ENCODE data around the gene ICAM3.
"Not testable (repeated sequence)": the region's sequence is repeated elsewhere in the genome, so short reads cannot be mapped to it uniquely, and the experiment has no call there.

Gene ICAM3

DNA sequence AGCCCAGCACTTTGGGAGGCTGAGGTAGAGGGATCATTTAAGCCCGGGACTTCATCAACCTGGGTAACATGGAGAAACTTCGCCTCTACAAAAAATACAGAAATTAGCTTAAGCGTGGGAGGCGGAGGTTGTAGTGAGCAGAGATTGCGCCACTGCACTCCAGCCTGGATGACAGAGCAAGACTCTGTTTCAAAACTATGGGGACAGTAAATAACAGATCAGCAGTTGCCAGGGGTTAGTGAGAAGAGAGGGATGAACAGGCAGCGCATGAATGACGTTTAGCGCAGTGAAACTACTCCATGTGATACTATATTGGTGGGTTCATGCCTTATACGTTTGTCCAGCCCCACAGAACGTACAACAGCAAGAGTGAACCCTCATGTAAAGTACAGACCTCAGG is 7.1 kb upstream of the ICAM3 start:
- peak; percentile 88 for DNase-seq

GRCh38 chr19:10344780-10345179 is 5.4 kb upstream of the ICAM3 start:
- no peak for DNase-seq

DNA sequence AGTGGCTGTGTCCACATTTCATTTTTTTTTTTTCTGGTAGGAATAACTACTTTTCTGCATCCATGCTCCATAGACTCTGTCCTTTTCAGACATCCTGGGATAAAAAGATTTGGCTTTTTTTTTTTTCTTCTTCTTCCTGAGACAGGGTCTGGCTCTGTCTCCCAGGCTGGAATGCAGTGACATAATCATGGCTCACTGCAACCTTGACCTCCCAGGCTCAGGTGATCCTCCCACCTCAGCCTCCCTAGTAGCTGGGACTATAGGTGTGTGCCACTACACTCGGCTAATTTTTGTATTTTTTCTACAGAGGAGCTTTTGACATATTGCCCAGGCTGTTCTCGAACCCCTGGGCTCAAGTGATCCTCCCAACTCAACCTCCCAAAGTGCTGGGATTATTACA is 4.1 kb upstream of the ICAM3 start:
- DNase-seq: no peak

GRCh38 chr19:10339977-10340376 is 553 bp upstream of the ICAM3 start:
- DNase-seq: no peak

- no peak for DNase-seq
These were observed 484 bp downstream of the ICAM3 start for GRCh38 chr19:10338940-10339339.

DNA sequence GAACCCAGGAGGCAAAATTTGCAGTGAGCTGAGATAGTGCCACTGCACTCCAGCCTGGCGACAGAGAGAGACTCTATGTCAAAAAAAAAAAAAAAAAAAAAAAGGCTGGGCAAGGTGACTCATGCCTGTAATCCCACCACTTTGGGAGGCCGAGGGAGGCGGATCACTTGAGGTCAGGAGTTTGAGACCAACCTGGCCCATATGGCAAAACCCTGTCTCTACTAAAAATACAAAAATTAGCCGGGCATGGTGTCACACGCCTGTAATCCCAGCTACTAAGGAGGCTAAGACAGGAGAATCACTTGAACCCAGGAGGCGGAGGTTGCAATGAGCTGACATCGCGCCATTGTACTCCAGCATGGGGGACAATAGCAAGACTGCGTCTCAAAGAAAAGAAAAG is 2.7 kb downstream of the ICAM3 start:
- not testable (repeated sequence) for DNase-seq

DNA sequence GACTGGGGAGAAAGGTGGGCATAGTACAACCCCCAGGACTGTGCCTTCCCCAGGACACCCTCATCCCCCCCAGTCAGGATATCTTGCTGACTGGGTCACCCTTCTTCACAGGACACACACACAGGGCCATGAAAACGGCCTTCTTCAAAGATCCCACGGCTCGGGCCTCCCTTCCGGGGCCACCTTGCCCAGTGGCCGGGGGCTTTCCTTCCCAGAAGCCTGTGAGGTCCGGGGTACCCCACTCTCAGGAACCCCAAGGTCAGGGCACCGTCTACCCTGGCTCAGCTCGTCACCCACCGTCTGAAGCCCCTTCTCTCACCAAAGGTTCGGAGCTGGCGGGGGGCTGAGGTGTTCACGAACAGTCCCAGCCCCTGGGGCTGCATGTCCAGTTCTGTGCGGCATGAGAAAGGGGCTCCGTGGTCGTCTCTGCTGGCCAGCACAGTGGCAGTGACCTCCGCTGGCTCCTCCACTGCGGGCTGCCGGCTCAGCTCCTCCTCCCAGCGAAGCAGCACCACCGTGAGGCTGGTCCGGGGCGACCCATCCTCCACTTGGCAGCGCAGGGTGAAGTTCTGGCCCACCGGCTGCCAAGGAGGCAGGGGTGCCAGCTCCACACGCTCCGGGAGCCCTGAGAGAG is 4.0 kb downstream of the ICAM3 start:
- DNase-seq: no peak

GRCh38 chr19:10334588-10335351 is 4.7 kb downstream of the ICAM3 start:
- DNase-seq: peak; percentile 54

GRCh38 chr19:10333758-10334587 is 5.5 kb downstream of the ICAM3 start:
- DNase-seq: no peak

- DNase-seq: peak; percentile 99
These were observed 6.3 kb downstream of the ICAM3 start, which contains the start of gene RAVER1 for GRCh38 chr19:10332965-10333757. RAVER1 (minus strand) TSS chr19:10333529; CDS start chr19:10333507, 22 bp downstream.

- no peak for DNase-seq
These were observed 7.1 kb downstream of the ICAM3 start for GRCh38 chr19:10332158-10332964.

- no peak for DNase-seq
These were observed 9.9 kb downstream of the ICAM3 start for GRCh38 chr19:10329555-10329954.

- no peak for DNase-seq
These were observed 10.6 kb downstream of the ICAM3 start for GRCh38 chr19:10328558-10329429.

- no peak for DNase-seq
These were observed 11.6 kb downstream of the ICAM3 start for GRCh38 chr19:10327793-10328192.

- DNase-seq: no peak
These were observed 13.7 kb downstream of the ICAM3 start for GRCh38 chr19:10325732-10326131.

GRCh38 chr19:10321874-10322835 is 17.3 kb downstream of the ICAM3 start:
- DNase-seq: no peak

- no peak for DNase-seq
These were observed 18.0 kb downstream of the ICAM3 start for GRCh38 chr19:10321417-10321797.

GRCh38 chr19:10320602-10321416 is 18.6 kb downstream of the ICAM3 start:
- no peak for DNase-seq
